Progenitor cell of endocrine pancreas (in vitro differentiated cells): Measurements from ENCODE around the gene HSPA4L. TPM values are rescaled to one million over a fixed set of nuclear protein-coding genes. Genes with fewer than 3 reads are reported as not detected.

ENCODE experiments used
- DNase-seq: peaks from one replicate; pipeline ENCODE4 v3.0.0; 2021; ENCODE audit warnings: low spot score; ENCODE audit not compliant: unreplicated experiment
- H3K27ac Mint-ChIP-seq: 2 replicates; pipeline ENCODE4 v1.8.0; 2021; ENCODE audit warnings: mild to moderate bottlenecking, moderate library complexity, mixed read lengths
- H3K27me3 Mint-ChIP-seq: 2 replicates; pipeline ENCODE4 v1.8.0; 2021; ENCODE audit warnings: mixed read lengths
- H3K36me3 Mint-ChIP-seq: 2 replicates; pipeline ENCODE4 v1.8.0; 2022; ENCODE audit warnings: mixed read lengths; ENCODE audit not compliant: insufficient read depth
- H3K4me1 Mint-ChIP-seq: 2 replicates; pipeline ENCODE4 v1.8.0; 2021; ENCODE audit warnings: low read depth, mixed read lengths
- H3K4me3 Mint-ChIP-seq: 2 replicates; pipeline ENCODE4 v1.8.0; 2021; ENCODE audit warnings: low read depth, mild to moderate bottlenecking, moderate library complexity, mixed read lengths
- H3K9me3 Mint-ChIP-seq: 2 replicates; pipeline ENCODE4 v1.8.0; 2021; ENCODE audit warnings: low read depth, mixed read lengths
- CTCF ChIP-seq: fragments of 200-600 bp; sonication (generic); IDR thresholded peaks from one replicate; pipeline ENCODE4 v1.5.0; 2021; ENCODE audit warnings: antibody characterized with exemption, mild to moderate bottlenecking; ENCODE audit not compliant: unreplicated experiment
- total RNA-seq: library from RNA; stranded (reverse); gene quantifications from 2 replicates; pipeline ENCODE4 v1.2.1, GENCODE V29; 2021

Gene HSPA4L
- total RNA-seq, 1 donor from 2014 or later, result 3.5 TPM

DNA sequence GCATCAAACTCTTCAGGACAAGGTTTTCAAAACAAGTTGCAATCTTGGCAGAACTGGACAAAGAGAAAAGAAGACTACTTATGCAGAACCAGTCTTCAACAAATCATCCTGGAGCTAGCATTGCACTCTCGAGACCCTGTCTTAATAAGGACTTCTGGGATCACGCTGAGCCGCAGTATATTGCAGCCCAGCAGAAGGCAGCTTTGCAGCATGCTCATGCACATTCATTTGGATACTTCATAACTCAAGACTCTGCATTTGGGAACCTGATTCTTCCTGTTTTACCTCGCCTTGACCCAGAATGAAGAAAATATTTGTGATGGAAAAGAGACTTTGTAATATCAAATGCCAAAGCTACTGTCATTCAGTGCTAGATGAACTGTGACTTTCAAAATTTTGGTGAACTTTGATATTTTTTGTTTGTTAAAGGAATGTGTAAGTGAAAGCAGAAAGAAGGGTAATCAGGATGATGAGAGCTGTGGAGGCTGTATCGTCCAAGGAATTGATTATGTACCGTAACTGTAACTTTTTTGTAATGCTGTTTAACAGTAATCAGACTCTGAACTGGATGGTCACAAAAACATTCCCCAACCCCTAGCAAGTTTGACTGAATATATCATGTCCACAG, 27.2 kb downstream of the HSPA4L start:
- H3K27ac Mint-ChIP-seq, result no peak overlapping the region
- no peak overlapping the region for H3K4me3 Mint-ChIP-seq
- H3K9me3 Mint-ChIP-seq, result no peaks in the 10 kb centered on the region
- H3K36me3 Mint-ChIP-seq, result no peaks in the 10 kb centered on the region
- no peak for DNase-seq
- H3K27me3 Mint-ChIP-seq, result no peaks in the 10 kb centered on the region
- no peaks in the 10 kb centered on the region for H3K4me1 Mint-ChIP-seq
- TF ChIP-seq CTCF, result no peak

GRCh38 chr4:127810551-127810950, 28.4 kb downstream of the HSPA4L start:
- Mint-ChIP-seq H3K27me3 (no peaks in the 10 kb centered on the region), H3K27ac (no peak overlapping the region), H3K4me1 (no peaks in the 10 kb centered on the region), H3K36me3 (no peaks in the 10 kb centered on the region), H3K4me3 (no peak overlapping the region), H3K9me3 (no peaks in the 10 kb centered on the region)
- TF ChIP-seq CTCF, result no peak
- no peak for DNase-seq

- Mint-ChIP-seq H3K4me3 (no peak overlapping the region), H3K36me3 (no peaks in the 10 kb centered on the region), H3K27me3 (no peaks in the 10 kb centered on the region), H3K4me1 (no peaks in the 10 kb centered on the region), H3K27ac (no peak overlapping the region), H3K9me3 (no peaks in the 10 kb centered on the region)
- TF ChIP-seq CTCF, result no peak
- no peak for DNase-seq
These were observed 40.3 kb downstream of the HSPA4L start for GRCh38 chr4:127822430-127822829.

GRCh38 chr4:127828121-127828520, 46.0 kb downstream of the HSPA4L start:
- Mint-ChIP-seq H3K27me3 (no peaks in the 10 kb centered on the region), H3K4me3 (no peak overlapping the region)
- TF ChIP-seq CTCF, result no peak

GRCh38 chr4:127829014-127829413, 46.9 kb downstream of the HSPA4L start:
- no peak overlapping the region for H3K4me3 Mint-ChIP-seq
- no peak overlapping the region for H3K27ac Mint-ChIP-seq
- no peaks in the 10 kb centered on the region for H3K36me3 Mint-ChIP-seq
- no peaks in the 10 kb centered on the region for H3K27me3 Mint-ChIP-seq
- DNase-seq, result no peak
- TF ChIP-seq CTCF, result no peak
- H3K4me1 Mint-ChIP-seq, result no peaks in the 10 kb centered on the region
- H3K9me3 Mint-ChIP-seq, result no peaks in the 10 kb centered on the region

More at GRCh38 chr4:127828121-127828520, 46.0 kb downstream of the HSPA4L start:
- Mint-ChIP-seq H3K27ac (no peak overlapping the region), H3K9me3 (no peaks in the 10 kb centered on the region), H3K4me1 (no peaks in the 10 kb centered on the region), H3K36me3 (no peaks in the 10 kb centered on the region)
- DNase-seq, result no peak
